ENCODE results near the gene BICRA. TPM values are rescaled to one million over a fixed set of nuclear protein-coding genes. Genes with fewer than 3 reads are reported as not detected.
"Not testable (repeated sequence)": the region's sequence is repeated elsewhere in the genome, so short reads cannot be mapped to it uniquely, and the experiment has no call there.

Gene BICRA
- total RNA-seq, 1 experiment from 2014 or later, result 34.3 TPM

DNA sequence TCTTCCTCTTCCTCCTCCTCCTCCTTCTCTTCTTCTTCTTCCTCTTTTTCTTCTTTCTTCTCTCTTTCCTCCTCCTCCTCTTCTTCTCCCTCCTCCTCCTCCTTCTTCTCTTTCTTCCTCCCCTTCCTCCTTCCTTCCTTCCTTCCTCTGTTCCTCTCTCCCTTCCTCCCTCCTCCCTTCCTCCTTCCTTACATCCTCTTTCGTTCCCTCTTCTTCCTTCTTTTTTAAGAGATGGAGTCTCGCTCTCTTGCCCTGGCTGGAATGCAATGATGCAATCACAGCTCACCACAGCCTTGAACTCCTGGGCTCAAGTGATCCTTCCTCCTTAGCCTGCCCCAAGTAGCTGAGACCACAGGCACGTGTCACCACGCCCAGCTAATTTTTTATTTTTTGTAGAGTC, 117.5 kb downstream of the BICRA start:
- Histone ChIP-seq H3K9me3 (no peaks in the 10 kb centered on the region), H3K4me1 (peaks cover 16% of the 10 kb centered on the region), H3K4me3 (ENCODE audit: low read depth, low read length) (no peak overlapping the region), H3K27me3 (replicated peaks; ENCODE audit: control insufficient read depth, insufficient read depth, low read length) (no peaks in the 10 kb centered on the region), H3K36me3 (ENCODE audit: control insufficient read depth, insufficient read depth, low read length) (no peaks in the 10 kb centered on the region)
- ChIA-PET CTCF (no interaction called here), POLR2A (no interaction called here)
- H3K4me1 Mint-ChIP-seq (ENCODE audit: low read depth, unreplicated experiment), result peaks cover 26% of the 10 kb centered on the region
- DNase-seq, result no peak
- peak overlapping the region; percentile 19 for H3K27ac Mint-ChIP-seq (ENCODE audit: unreplicated experiment)
- BruUV-seq (replicated peaks), result no TSS peak
- intact Hi-C loops (cut with micrococcal nuclease; ENCODE audit: unreplicated experiment), result no loop called here
- peaks cover 32% of the 10 kb centered on the region for H3K36me3 Mint-ChIP-seq (ENCODE audit: insufficient read depth, unreplicated experiment)
- no peaks in the 10 kb centered on the region for H3K27me3 Mint-ChIP-seq (ENCODE audit: insufficient read depth, unreplicated experiment)
- TF ChIP-seq, protein P1, sequence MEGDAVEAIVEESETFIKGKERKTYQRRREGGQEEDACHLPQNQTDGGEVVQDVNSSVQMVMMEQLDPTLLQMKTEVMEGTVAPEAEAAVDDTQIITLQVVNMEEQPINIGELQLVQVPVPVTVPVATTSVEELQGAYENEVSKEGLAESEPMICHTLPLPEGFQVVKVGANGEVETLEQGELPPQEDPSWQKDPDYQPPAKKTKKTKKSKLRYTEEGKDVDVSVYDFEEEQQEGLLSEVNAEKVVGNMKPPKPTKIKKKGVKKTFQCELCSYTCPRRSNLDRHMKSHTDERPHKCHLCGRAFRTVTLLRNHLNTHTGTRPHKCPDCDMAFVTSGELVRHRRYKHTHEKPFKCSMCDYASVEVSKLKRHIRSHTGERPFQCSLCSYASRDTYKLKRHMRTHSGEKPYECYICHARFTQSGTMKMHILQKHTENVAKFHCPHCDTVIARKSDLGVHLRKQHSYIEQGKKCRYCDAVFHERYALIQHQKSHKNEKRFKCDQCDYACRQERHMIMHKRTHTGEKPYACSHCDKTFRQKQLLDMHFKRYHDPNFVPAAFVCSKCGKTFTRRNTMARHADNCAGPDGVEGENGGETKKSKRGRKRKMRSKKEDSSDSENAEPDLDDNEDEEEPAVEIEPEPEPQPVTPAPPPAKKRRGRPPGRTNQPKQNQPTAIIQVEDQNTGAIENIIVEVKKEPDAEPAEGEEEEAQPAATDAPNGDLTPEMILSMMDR (IDR thresholded peaks at IDR 0.05; ENCODE audit: insufficient read depth in 1 of 2, low read depth in 1 of 2, low read length in 1 of 2, severe bottlenecking in 1 of 2, unreplicated experiment in 1 of 2), result no peak
- no peak overlapping the region for H3K4me3 Mint-ChIP-seq (ENCODE audit: unreplicated experiment)
- no peaks in the 10 kb centered on the region for H3K9me3 Mint-ChIP-seq (ENCODE audit: unreplicated experiment)

DNA sequence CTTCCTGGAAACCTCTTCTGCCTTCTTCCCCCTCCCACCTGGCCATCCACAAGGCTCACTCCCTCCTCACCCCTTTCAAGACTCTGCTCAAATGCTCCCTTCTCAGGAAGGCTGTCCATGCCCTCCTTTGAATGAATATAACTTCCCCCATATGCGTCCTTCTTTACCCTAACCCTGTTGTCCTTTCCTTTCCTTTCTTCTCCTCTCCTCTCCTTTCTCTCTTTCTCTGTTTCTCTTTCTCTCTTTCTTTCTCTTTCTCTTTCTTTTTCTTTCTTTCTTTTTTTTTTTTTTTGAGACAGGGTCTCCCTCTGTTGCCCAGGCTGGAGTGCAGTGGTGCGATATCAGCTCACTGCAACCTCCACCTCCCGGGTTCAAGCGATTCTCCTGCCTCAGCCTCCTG, 119.4 kb downstream of the BICRA start:
- H3K36me3 Mint-ChIP-seq (ENCODE audit: insufficient read depth, unreplicated experiment), result peaks cover 32% of the 10 kb centered on the region
- H3K4me3 Mint-ChIP-seq (ENCODE audit: unreplicated experiment), result peak overlapping the region; percentile 85
- H3K4me1 Mint-ChIP-seq (ENCODE audit: low read depth, unreplicated experiment), result peaks cover 26% of the 10 kb centered on the region
- DNase-seq; H3K27me3 Mint-ChIP-seq (ENCODE audit: insufficient read depth, unreplicated experiment); H3K27me3 ChIP-seq (replicated peaks; ENCODE audit: control insufficient read depth, insufficient read depth, low read length); intact Hi-C loops (cut with micrococcal nuclease; ENCODE audit: unreplicated experiment); H3K9me3 Mint-ChIP-seq (ENCODE audit: unreplicated experiment); H3K9me3 ChIP-seq; CTCF ChIA-PET; BruUV-seq (replicated peaks); H3K36me3 ChIP-seq (ENCODE audit: control insufficient read depth, insufficient read depth, low read length); H3K4me3 ChIP-seq (ENCODE audit: low read depth, low read length); POLR2A ChIA-PET: not testable (repeated sequence)
- H3K4me1 ChIP-seq, result peaks cover 11% of the 10 kb centered on the region
- peak overlapping the region; percentile 93 for H3K27ac Mint-ChIP-seq (ENCODE audit: unreplicated experiment)

DNA sequence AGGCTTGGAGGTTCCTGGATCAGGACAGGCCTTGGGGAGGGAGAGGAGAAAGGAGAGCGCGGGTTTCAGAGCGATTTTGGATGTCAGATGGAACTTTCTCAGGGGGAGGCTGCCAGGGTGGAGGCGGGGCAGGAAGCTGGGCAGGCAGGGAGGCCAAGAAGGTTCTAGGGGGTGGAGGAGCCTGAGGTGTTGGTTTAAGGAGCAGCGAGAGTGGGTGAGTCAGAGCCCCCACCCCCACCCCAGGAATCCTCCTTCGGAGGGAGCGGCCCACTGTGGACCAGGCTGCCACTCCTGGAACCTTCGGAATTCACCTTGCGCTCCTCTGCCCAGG, 120.5 kb downstream of the BICRA start:
- peaks cover 32% of the 10 kb centered on the region for H3K36me3 Mint-ChIP-seq (ENCODE audit: insufficient read depth, unreplicated experiment)
- peak; percentile 79 to 90 for DNase-seq
- no TSS peak for BruUV-seq (replicated peaks)
- H3K4me3 Mint-ChIP-seq (ENCODE audit: unreplicated experiment), result peak overlapping the region; percentile 85
- ChIA-PET CTCF (interaction anchor here (0.6 to 1.6 kb wide), 4 partner anchors 17 to 293 kb away, joined by 3 to 11 read pairs (median 4); partner anchors contain the start of gene EHD2), POLR2A (interaction anchor here (0.6 kb wide), 2 partner anchors 503 to 661 kb away, joined by 3 to 5 read pairs; no protein-coding TSS in a partner anchor)
- no peaks in the 10 kb centered on the region for H3K9me3 Mint-ChIP-seq (ENCODE audit: unreplicated experiment)
- H3K4me3 ChIP-seq (ENCODE audit: low read depth, low read length), result peak overlapping the region; percentile 44
- TF ChIP-seq, protein P1 (IDR thresholded peaks at IDR 0.05; ENCODE audit: insufficient read depth in 1 of 2, low read depth in 1 of 2, low read length in 1 of 2, severe bottlenecking in 1 of 2, unreplicated experiment in 1 of 2), result no peak
- peaks cover 26% of the 10 kb centered on the region for H3K4me1 Mint-ChIP-seq (ENCODE audit: low read depth, unreplicated experiment)
- H3K27me3 ChIP-seq (replicated peaks; ENCODE audit: control insufficient read depth, insufficient read depth, low read length), result no peaks in the 10 kb centered on the region
- no peaks in the 10 kb centered on the region for H3K9me3 ChIP-seq
- intact Hi-C loops (cut with micrococcal nuclease; ENCODE audit: unreplicated experiment), result loop anchor here (1.0 kb wide), 1 partner anchor 16 kb away; the partner anchor contains the start of gene NOP53
- H3K4me1 ChIP-seq, result peaks cover 11% of the 10 kb centered on the region
- H3K27me3 Mint-ChIP-seq (ENCODE audit: insufficient read depth, unreplicated experiment), result no peaks in the 10 kb centered on the region
- peak overlapping the region; percentile 93 for H3K27ac Mint-ChIP-seq (ENCODE audit: unreplicated experiment)
- H3K36me3 ChIP-seq (ENCODE audit: control insufficient read depth, insufficient read depth, low read length), result no peaks in the 10 kb centered on the region

Data from Caco-2 (cell line).